Suppressor macrophage treated with lipopolysaccharide for 4 hours (primary cell): ENCODE data around the gene PLCG2.
"Not testable (repeated sequence)": the region's sequence is repeated elsewhere in the genome, so short reads cannot be mapped to it uniquely, and the experiment has no call there.

Experiments used
- DNase-seq: peaks from one replicate; pipeline ENCODE4 v3.0.0-alpha.2; 2020

Gene PLCG2

GRCh38 chr16:82009789-82010188 lies 230.7 kb downstream of the PLCG2 start:
- DNase-seq = not testable (repeated sequence)

GRCh38 chr16:82010649-82011048 lies 231.6 kb downstream of the PLCG2 start:
- no peak for DNase-seq

DNA sequence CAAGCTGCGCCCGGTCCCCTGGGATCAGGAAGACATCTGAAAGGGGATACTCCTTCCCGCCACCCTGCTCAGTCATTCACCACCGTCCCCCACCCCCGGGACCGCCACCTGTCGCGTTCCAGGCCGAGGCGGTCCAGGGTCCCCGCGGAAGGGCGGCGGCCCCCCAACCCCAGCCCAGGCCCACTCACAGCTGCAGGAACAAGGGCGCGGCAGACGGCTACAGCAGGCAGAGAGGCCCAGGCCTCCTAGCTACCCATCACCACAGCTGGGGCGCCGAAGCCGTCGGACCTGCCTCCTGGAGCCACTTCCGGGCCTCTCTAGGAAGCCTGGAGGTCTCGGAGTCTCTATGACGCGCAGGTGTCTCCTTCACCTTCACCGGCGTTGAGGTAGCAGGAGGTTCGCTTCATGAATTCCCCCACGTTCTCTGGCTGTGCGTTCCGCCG lies 232.1 kb downstream of the PLCG2 start, which contains the start of gene SDR42E1:
TSS of gene SDR42E1 (minus strand) at position 272 of the 443 bp plus-strand sequence. CDS start 10,612 bp downstream, outside the sequence.
- DNase-seq = no peak
